Neuronal stem cell (in vitro differentiated cells): ENCODE results near the gene NTSR1.

Experiments
- DNase-seq: peaks from one replicate; pipeline ENCODE4 v3.0.0-alpha.2; 2013; ENCODE audit warnings: low spot score
- H2AFZ ChIP-seq: one replicate; pipeline ENCODE4 v1.6.1; 2013; ENCODE audit warnings: mild to moderate bottlenecking, low read length, inconsistent platforms
- H2AK5ac ChIP-seq: 2 replicates; pipeline ENCODE4 v1.6.1; 2013; ENCODE audit warnings: low read depth, mild to moderate bottlenecking, inconsistent platforms, low read length, moderate library complexity, mixed read lengths
- H2BK120ac ChIP-seq: 2 replicates; pipeline ENCODE4 v1.6.1; 2013; ENCODE audit warnings: low read depth, mild to moderate bottlenecking, inconsistent platforms, low read length, moderate library complexity, mixed read lengths
- H2BK12ac ChIP-seq: one replicate; pipeline ENCODE4 v1.6.1; 2013; ENCODE audit warnings: low read length, inconsistent platforms
- H2BK15ac ChIP-seq: 2 replicates; pipeline ENCODE4 v1.6.1; 2013; ENCODE audit warnings: mild to moderate bottlenecking, low read length, inconsistent platforms, mixed read lengths
- H2BK5ac ChIP-seq: one replicate; pipeline ENCODE4 v1.6.1; 2013; ENCODE audit warnings: inconsistent platforms, mild to moderate bottlenecking, low read length, moderate library complexity
- H3K14ac ChIP-seq: one replicate; pipeline ENCODE4 v1.6.1; 2013; ENCODE audit warnings: low read length, inconsistent platforms
- H3K18ac ChIP-seq: 2 replicates; pipeline ENCODE4 v1.6.1; 2013; ENCODE audit warnings: low read length, inconsistent platforms
- H3K23ac ChIP-seq: 2 replicates; pipeline ENCODE4 v1.6.1; 2013; ENCODE audit warnings: low read depth, mild to moderate bottlenecking, mixed read lengths, low read length, inconsistent platforms; ENCODE audit not compliant: poor library complexity
- H3K27ac ChIP-seq: replicated peaks from 3 replicates; pipeline ENCODE4 v1.5.1; 2013; ENCODE audit warnings: low read length, inconsistent platforms
- H3K27me3 ChIP-seq, 3 experiments: 2 replicates each; pipeline ENCODE4 v1.6.1; 2013; ENCODE audit warnings: low read length in 3 of 3, mild to moderate bottlenecking in 2 of 3, inconsistent platforms in 1 of 3, low read depth in 1 of 3, mixed read lengths in 1 of 3, moderate library complexity in 1 of 3; ENCODE audit not compliant: control insufficient read depth in 3 of 3, insufficient read depth in 3 of 3
- H3K36me3 ChIP-seq, 2 donors: replicated peaks in 1 of 2; 2 replicates each; pipeline ENCODE4 v1.6.1; 2013; ENCODE audit warnings: low read length in 2 of 2; ENCODE audit not compliant: control insufficient read depth in 2 of 2, insufficient read depth in 2 of 2
- H3K4ac ChIP-seq: 2 replicates; pipeline ENCODE4 v1.6.1; 2013; ENCODE audit warnings: inconsistent platforms, mild to moderate bottlenecking, low read length, moderate library complexity
- H3K4me1 ChIP-seq, 2 donors: 1 replicate in 1 of 2; 2 replicates in 1 of 2; pipeline ENCODE4 v1.6.1; 2013; ENCODE audit warnings: low read length in 2 of 2, low read depth in 1 of 2; ENCODE audit not compliant: control insufficient read depth in 2 of 2, insufficient read depth in 1 of 2
- H3K4me2 ChIP-seq: one replicate; pipeline ENCODE4 v1.6.1; 2013; ENCODE audit warnings: mild to moderate bottlenecking, low read length, inconsistent platforms; ENCODE audit not compliant: insufficient read depth, poor library complexity, severe bottlenecking
- H3K4me3 ChIP-seq, 2 donors: 2 replicates each; pipeline ENCODE4 v1.5.1; 2013; ENCODE audit warnings: low read length in 2 of 2, mild to moderate bottlenecking in 2 of 2, inconsistent platforms in 1 of 2, moderate library complexity in 1 of 2
- H3K79me1 ChIP-seq: one replicate; pipeline ENCODE4 v1.6.1; 2013; ENCODE audit warnings: low read depth, mild to moderate bottlenecking, inconsistent platforms, low read length, moderate library complexity
- H3K9ac ChIP-seq: one replicate; pipeline ENCODE4 v1.6.1; 2013; ENCODE audit warnings: mild to moderate bottlenecking, low read depth, low read length, inconsistent platforms; ENCODE audit not compliant: poor library complexity
- H3K9me3 ChIP-seq, 2 donors: replicated peaks in 1 of 2; 2 replicates each; pipeline versions ENCODE3 to v1.6.1; 2013; ENCODE audit warnings: low read length in 2 of 2, mild to moderate bottlenecking in 2 of 2, inconsistent platforms in 1 of 2, low read depth in 1 of 2, mixed read lengths in 1 of 2, moderate library complexity in 1 of 2; ENCODE audit not compliant: control insufficient read depth in 2 of 2, insufficient read depth in 1 of 2
- H4K8ac ChIP-seq: one replicate; pipeline ENCODE4 v1.6.1; 2013; ENCODE audit warnings: low read depth, mild to moderate bottlenecking, inconsistent platforms, low read length, moderate library complexity
- H4K91ac ChIP-seq: one replicate; pipeline ENCODE4 v1.6.1; 2013; ENCODE audit warnings: low read length, low read depth, mild to moderate bottlenecking, inconsistent platforms; ENCODE audit not compliant: poor library complexity
- WGBS, 2 donors: extraction: QIAGEN DNeasy Blood & Tissue Kit; methylation state at CpG; one replicate each; pipeline ENCODE4 v1.1.7; 2013; ENCODE audit warnings: missing lambda C conversion rate in 2 of 2, mixed read lengths in 1 of 2; ENCODE audit not compliant: insufficient read length in 2 of 2, insufficient replicate concordance in 1 of 2; ENCODE audit errors: extremely low coverage in 2 of 2; 5-methylcytosine and 5-hydroxymethylcytosine counted together

NTSR1 gene

DNA sequence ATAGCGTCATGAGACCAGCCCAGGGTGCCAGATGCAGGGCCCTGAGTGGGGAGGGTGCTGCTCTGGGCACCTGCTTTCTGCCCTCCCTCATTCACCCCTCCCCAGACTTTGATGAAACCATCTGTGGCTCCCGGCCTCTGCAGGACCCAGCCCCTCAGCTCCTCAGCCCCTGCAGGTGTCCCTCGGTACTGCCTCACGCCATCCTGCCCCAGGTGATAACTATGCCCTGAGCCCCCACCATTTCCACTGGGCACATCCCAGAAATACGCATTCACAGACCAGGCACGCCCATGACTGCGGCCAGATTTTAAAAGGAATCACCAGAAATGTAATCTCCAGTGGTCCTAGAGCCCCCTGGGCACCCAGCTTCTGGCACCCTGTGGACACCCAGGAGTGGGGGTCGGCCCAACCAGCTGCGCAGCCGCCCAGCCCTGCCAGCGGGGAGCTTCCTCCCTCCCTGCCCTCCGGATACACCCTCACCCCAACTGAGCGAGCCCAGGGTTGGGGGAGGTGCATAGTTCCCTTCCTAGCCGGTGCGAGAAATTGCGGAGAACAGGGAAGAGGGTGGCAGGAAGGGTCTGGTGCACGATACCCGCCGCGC is 615 bp upstream of the NTSR1 start:
- Histone ChIP-seq H3K4me2 (peak overlapping the region; percentile 73), H2BK5ac (no peak overlapping the region), H2BK120ac (no peak overlapping the region), H3K9me3 (peaks cover 0 to 8% of the 10 kb centered on the region in 2 donors), H3K4me3 (peak overlapping the region in 1 of 2 donors; percentile 2), H3K79me1 (no peaks in the 10 kb centered on the region), H3K27me3 (peaks cover 18 to 94% (median 37%) of the 10 kb centered on the region in 3 experiments), H2AFZ (no peak overlapping the region), H4K91ac (no peak overlapping the region), H2BK15ac (no peak overlapping the region), H3K18ac (peak overlapping the region; percentile 92), H3K23ac (peak overlapping the region; percentile 94), H3K36me3 (no peaks in the 10 kb centered on the region), H2BK12ac (no peak overlapping the region), H2AK5ac (peak overlapping the region; percentile 69), H3K9ac (no peak overlapping the region), H3K27ac (no peak overlapping the region), H3K4ac (no peak overlapping the region), H3K14ac (no peak overlapping the region), H4K8ac (no peak overlapping the region), H3K4me1 (peaks cover 0 to 7% of the 10 kb centered on the region in 2 donors)
- DNase-seq, result no peak
- no CpG with 5 or more reads among the region's 20 CpGs for WGBS, 2 donors

DNA sequence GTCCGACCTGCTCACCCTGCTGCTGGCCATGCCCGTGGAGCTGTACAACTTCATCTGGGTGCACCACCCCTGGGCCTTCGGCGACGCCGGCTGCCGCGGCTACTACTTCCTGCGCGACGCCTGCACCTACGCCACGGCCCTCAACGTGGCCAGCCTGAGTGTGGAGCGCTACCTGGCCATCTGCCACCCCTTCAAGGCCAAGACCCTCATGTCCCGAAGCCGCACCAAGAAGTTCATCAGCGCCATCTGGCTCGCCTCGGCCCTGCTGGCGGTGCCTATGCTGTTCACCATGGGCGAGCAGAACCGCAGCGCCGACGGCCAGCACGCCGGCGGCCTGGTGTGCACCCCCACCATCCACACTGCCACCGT is 885 bp downstream of the NTSR1 start:
- no CpG with 5 or more reads among the region's 30 CpGs for WGBS, 2 donors
- H2BK5ac ChIP-seq, result no peak overlapping the region
- peak overlapping the region; percentile 75 for H3K14ac ChIP-seq
- no peak overlapping the region for H3K9ac ChIP-seq
- no peaks in the 10 kb centered on the region for H3K36me3 ChIP-seq
- no peak for DNase-seq
- H2AFZ ChIP-seq, result no peak overlapping the region
- H4K8ac ChIP-seq, result no peak overlapping the region
- H2BK120ac ChIP-seq, result peak overlapping the region; percentile 17
- H3K18ac ChIP-seq, result peak overlapping the region; percentile 70
- peak overlapping the region; percentile 93 for H3K23ac ChIP-seq
- peak overlapping the region; percentile 40 for H2AK5ac ChIP-seq
- H3K4ac ChIP-seq, result peak overlapping the region; percentile 53
- H3K9me3 ChIP-seq, result peaks cover 0 to 8% of the 10 kb centered on the region in 2 donors
- peaks cover 18 to 90% (median 37%) of the 10 kb centered on the region in 3 experiments for H3K27me3 ChIP-seq
- H3K27ac ChIP-seq, result no peak overlapping the region
- H3K4me1 ChIP-seq, result peaks cover 0 to 7% of the 10 kb centered on the region in 2 donors
- H3K79me1 ChIP-seq, result no peaks in the 10 kb centered on the region
- peak overlapping the region; percentile 75 for H2BK12ac ChIP-seq
- peak overlapping the region; percentile 67 for H2BK15ac ChIP-seq
- no peak overlapping the region for H3K4me3 ChIP-seq
- no peak overlapping the region for H3K4me2 ChIP-seq
- no peak overlapping the region for H4K91ac ChIP-seq

DNA sequence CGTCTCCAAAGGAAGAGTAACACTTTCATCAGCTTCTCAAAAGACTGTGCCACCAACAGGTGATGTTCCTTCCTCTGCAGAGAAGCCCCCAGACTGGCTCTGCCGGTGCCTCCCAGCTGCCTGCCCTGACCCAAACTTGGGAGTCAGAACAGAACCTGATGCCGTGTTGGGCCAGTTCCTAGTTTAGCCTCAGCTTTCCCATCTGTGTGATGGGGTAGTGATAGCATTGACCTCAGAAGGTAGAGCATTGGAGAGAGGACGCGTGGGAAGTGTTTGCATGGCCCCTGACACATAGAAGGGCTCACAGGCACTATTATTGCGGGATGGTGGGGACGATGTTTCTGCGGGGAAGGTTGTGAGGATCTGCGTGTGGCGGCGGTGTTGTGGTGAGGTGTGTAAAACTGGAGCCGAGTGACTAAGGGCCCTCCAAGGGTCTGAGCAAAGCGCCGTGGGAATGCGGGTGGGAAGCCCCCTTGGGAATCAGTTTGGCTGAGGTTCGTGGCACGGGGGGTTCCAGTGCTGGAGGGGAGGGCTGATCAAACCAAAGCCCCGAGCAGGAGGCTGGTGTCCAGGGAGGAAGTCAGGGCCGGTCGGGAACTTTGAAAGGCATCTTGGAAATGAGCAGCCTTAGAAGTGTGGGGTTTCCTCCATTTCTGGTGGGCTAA is 1.7 kb downstream of the NTSR1 start:
- DNase-seq, result no peak
- H3K27me3 ChIP-seq, result peaks cover 18 to 90% (median 37%) of the 10 kb centered on the region in 3 experiments
- WGBS, 2 donors, result no CpG with 5 or more reads among the region's 20 CpGs

More for the DNA sequence above, 1.7 kb downstream of the NTSR1 start:
- H2BK5ac ChIP-seq, result no peak overlapping the region
- H3K4me3 ChIP-seq, result peak overlapping the region in 1 of 2 donors; percentile 12
- no peak overlapping the region for H3K9ac ChIP-seq
- H2BK12ac ChIP-seq, result no peak overlapping the region
- peak overlapping the region; percentile 92 for H4K8ac ChIP-seq
- peaks cover 0 to 7% of the 10 kb centered on the region in 2 donors for H3K4me1 ChIP-seq
- no peak overlapping the region for H3K27ac ChIP-seq
- peak overlapping the region; percentile 36 for H3K18ac ChIP-seq
- H3K36me3 ChIP-seq, result no peaks in the 10 kb centered on the region
- no peak overlapping the region for H3K4me2 ChIP-seq
- peak overlapping the region; percentile 58 for H2BK15ac ChIP-seq
- no peaks in the 10 kb centered on the region for H3K79me1 ChIP-seq
- peak overlapping the region; percentile 85 for H3K23ac ChIP-seq
- peak overlapping the region; percentile 21 for H3K14ac ChIP-seq
- peak overlapping the region; percentile 47 for H2BK120ac ChIP-seq
- H2AFZ ChIP-seq, result no peak overlapping the region
- no peak overlapping the region for H3K4ac ChIP-seq
- peaks cover 0 to 8% of the 10 kb centered on the region in 2 donors for H3K9me3 ChIP-seq
- H2AK5ac ChIP-seq, result peak overlapping the region; percentile 40
- H4K91ac ChIP-seq, result no peak overlapping the region
